Ascending aorta (tissue), 2 donors: Measurements from ENCODE around the gene PPP1R10. TPM values are rescaled to one million over a fixed set of nuclear protein-coding genes. Genes with fewer than 3 reads are reported as not detected.

ENCODE experiments used
- DNase-seq, 2 donors: peaks; one replicate each; pipeline ENCODE4 v3.0.0-alpha.2; 2019; ENCODE audit warnings: low spot score in 2 of 2
- H3K27ac ChIP-seq, 2 donors: fragments of 200-600 bp; sonication (generic); one replicate each; pipeline ENCODE4 v1.5.1; 2016 to 2017; ENCODE audit warnings: mild to moderate bottlenecking in 1 of 2
- H3K27me3 ChIP-seq: fragments of 200-600 bp; sonication (generic); one replicate; pipeline ENCODE4 v1.5.1; 2017
- H3K36me3 ChIP-seq, 2 donors: fragments of 200-600 bp; sonication (generic); one replicate each; pipeline ENCODE4 v1.5.1; 2016
- H3K4me1 ChIP-seq, 2 donors: fragments of 200-600 bp; sonication (generic); one replicate each; pipeline ENCODE4 v1.5.1; 2016 to 2017; ENCODE audit warnings: mild to moderate bottlenecking in 1 of 2
- H3K4me3 ChIP-seq, 2 donors: fragments of 200-600 bp; sonication (generic); one replicate each; pipeline ENCODE4 v1.5.1; 2016 to 2017; ENCODE audit warnings: mild to moderate bottlenecking in 1 of 2
- H3K9me3 ChIP-seq, 2 donors: fragments of 200-600 bp; sonication (generic); one replicate each; pipeline ENCODE4 v1.5.1; 2016
- intact Hi-C: fragments of 100-400 bp; cut with DNase I; formaldehyde crosslinking; loops from one replicate; pipeline ENCODE4 v1.15.1; 2023
- total RNA-seq: library from RNA; depleted of rRNA; stranded (reverse); fragments of >200 nt; gene quantifications from one replicate; pipeline ENCODE4 v1.1.0, GENCODE V29; 2016
- TF ChIP-seq, protein P1 (sequence below), 3 experiments: fragments of 200-600 bp in 2 of 3; fragments of 450-650 bp in 1 of 3; sonication (generic) in 2 of 3; IDR thresholded peaks; one replicate each; pipeline ENCODE4 v1.5.1; 2016 to 2019; ENCODE audit warnings: antibody characterized with exemption in 3 of 3, mild to moderate bottlenecking in 1 of 3, moderate library complexity in 1 of 3

Gene PPP1R10
- total RNA-seq, 1 donor from 2014 or later, result 52.6 TPM

GRCh38 chr6:30571762-30572082, 45.3 kb downstream of the PPP1R10 start:
- Histone ChIP-seq H3K4me3 (peak overlapping the region; percentile 72 to 91), H3K27ac (peak overlapping the region; percentile 89 to 92), H3K27me3 (no peaks in the 10 kb centered on the region), H3K4me1 (peaks cover 9 to 19% of the 10 kb centered on the region in 2 donors), H3K9me3 (no peaks in the 10 kb centered on the region), H3K36me3 (peaks cover 0 to 3% of the 10 kb centered on the region in 2 donors)
- no peak for DNase-seq
- intact Hi-C loops, result loop anchor here (1.0 to 2.0 kb wide), 2 partner anchors 14 to 43 kb away; partner anchors contain the start of gene PRR3
- TF ChIP-seq, protein P1, sequence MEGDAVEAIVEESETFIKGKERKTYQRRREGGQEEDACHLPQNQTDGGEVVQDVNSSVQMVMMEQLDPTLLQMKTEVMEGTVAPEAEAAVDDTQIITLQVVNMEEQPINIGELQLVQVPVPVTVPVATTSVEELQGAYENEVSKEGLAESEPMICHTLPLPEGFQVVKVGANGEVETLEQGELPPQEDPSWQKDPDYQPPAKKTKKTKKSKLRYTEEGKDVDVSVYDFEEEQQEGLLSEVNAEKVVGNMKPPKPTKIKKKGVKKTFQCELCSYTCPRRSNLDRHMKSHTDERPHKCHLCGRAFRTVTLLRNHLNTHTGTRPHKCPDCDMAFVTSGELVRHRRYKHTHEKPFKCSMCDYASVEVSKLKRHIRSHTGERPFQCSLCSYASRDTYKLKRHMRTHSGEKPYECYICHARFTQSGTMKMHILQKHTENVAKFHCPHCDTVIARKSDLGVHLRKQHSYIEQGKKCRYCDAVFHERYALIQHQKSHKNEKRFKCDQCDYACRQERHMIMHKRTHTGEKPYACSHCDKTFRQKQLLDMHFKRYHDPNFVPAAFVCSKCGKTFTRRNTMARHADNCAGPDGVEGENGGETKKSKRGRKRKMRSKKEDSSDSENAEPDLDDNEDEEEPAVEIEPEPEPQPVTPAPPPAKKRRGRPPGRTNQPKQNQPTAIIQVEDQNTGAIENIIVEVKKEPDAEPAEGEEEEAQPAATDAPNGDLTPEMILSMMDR (IDR thresholded peaks at IDR 0.05), result no peak

DNA sequence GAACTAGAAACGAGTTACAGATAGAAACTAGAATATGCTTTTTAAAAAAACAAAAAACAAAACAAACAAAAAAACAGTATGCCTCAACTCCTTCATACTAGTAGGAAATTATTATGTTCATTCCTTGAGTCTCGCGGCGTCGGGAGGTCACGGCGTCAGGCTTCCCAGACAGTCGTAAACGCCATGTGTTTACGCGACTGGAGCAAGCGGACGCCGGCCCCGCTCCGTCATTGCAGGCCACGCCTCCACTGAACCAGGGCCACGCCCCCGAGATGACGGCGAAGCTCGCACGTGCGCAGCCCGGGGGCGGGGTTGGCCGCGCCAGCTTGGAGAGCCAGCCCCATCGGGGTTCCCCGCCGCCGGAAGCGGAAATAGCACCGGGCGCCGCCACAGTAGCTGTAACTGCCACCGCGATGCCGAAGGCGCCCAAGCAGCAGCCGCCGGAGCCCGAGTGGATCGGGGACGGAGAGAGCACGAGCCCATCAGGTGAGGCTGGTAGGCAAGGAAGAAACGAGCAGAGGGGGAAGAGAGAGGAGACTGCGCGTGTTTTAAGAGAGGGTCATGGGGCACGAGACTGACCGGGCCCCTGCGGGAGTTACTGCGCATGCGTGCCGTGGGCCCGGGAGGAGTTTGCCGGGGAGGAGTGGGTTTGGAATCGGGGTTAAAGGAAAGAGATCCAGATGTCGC, 45.8 kb downstream of the PPP1R10 start, which contains the start of gene ABCF1:
Gene ABCF1 (plus strand): TSS at position 368 of the 687 bp plus-strand sequence. CDS start 46 bp downstream, at position 414.
- Histone ChIP-seq H3K4me1 (peaks cover 9 to 19% of the 10 kb centered on the region in 2 donors), H3K9me3 (no peaks in the 10 kb centered on the region), H3K27me3 (no peaks in the 10 kb centered on the region), H3K36me3 (no peaks in the 10 kb centered on the region), H3K27ac (peak within 1 kb of the TSS; percentile 89 to 92), H3K4me3 (peak within 1 kb of the TSS; percentile 72 to 91)
- TF ChIP-seq, protein P1 (IDR thresholded peaks at IDR 0.05), result no peak
- intact Hi-C loops, result loop anchor here (1.0 to 2.0 kb wide), 2 partner anchors 14 to 44 kb away; partner anchors contain the start of gene PRR3
- peak; percentile 89 to 99 for DNase-seq

DNA sequence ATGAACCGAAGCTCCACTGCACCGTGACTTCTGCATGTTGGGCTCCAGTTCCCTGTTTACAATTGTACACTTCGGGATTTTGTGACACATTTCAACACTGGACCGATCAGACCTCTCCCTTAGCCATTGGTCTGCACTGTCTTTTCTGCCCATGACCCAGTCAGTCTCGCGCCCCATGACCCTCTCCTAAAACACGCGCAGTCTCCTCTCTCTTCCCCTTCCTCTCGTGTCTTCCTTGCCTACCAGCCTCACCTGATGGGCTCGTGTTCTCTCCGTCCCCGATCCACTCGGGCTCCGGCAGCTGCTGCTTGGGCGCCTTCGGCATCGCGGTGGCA, 46.3 kb downstream of the PPP1R10 start:
- H3K36me3 ChIP-seq, result no peaks in the 10 kb centered on the region
- H3K9me3 ChIP-seq, result no peaks in the 10 kb centered on the region
- no peaks in the 10 kb centered on the region for H3K27me3 ChIP-seq
- H3K4me1 ChIP-seq, result peaks cover 9 to 19% of the 10 kb centered on the region in 2 donors
- intact Hi-C loops, result loop anchor here (1.0 to 2.0 kb wide), 2 partner anchors 13 to 44 kb away; partner anchors contain the start of gene PRR3
- TF ChIP-seq, protein P1 (IDR thresholded peaks at IDR 0.05), result no peak
- DNase-seq, result no peak
- H3K27ac ChIP-seq, result peak overlapping the region; percentile 89 to 92
- H3K4me3 ChIP-seq, result peak overlapping the region; percentile 72 to 91

GRCh38 chr6:30570263-30570662, 46.8 kb downstream of the PPP1R10 start:
- intact Hi-C loops, result loop anchor here (2.0 kb wide), 1 partner anchor 45 kb away; no protein-coding TSS in a partner anchor

GRCh38 chr6:30568245-30568644, 48.8 kb downstream of the PPP1R10 start:
- intact Hi-C loops, result no loop called here
- H3K4me3 ChIP-seq, result no peak overlapping the region

More at GRCh38 chr6:30570263-30570662, 46.8 kb downstream of the PPP1R10 start:
- H3K4me1 ChIP-seq, result peaks cover 9 to 19% of the 10 kb centered on the region in 2 donors
- no peaks in the 10 kb centered on the region for H3K9me3 ChIP-seq
- no peak for DNase-seq
- H3K27ac ChIP-seq, result peak overlapping the region; percentile 89 to 92
- no peaks in the 10 kb centered on the region for H3K36me3 ChIP-seq
- TF ChIP-seq, protein P1 (IDR thresholded peaks at IDR 0.05), result no peak
- H3K4me3 ChIP-seq, result peak overlapping the region; percentile 72 to 91
- no peaks in the 10 kb centered on the region for H3K27me3 ChIP-seq

More at GRCh38 chr6:30568245-30568644, 48.8 kb downstream of the PPP1R10 start:
- H3K4me1 ChIP-seq, result peaks cover 9 to 19% of the 10 kb centered on the region in 2 donors
- DNase-seq, result no peak
- H3K36me3 ChIP-seq, result peaks cover 0 to 3% of the 10 kb centered on the region in 2 donors
- TF ChIP-seq, protein P1 (IDR thresholded peaks at IDR 0.05), result no peak
- no peaks in the 10 kb centered on the region for H3K27me3 ChIP-seq
- H3K9me3 ChIP-seq, result no peaks in the 10 kb centered on the region
- no peak overlapping the region for H3K27ac ChIP-seq
